ENCODE measurements around the gene PPM1E.

DNA sequence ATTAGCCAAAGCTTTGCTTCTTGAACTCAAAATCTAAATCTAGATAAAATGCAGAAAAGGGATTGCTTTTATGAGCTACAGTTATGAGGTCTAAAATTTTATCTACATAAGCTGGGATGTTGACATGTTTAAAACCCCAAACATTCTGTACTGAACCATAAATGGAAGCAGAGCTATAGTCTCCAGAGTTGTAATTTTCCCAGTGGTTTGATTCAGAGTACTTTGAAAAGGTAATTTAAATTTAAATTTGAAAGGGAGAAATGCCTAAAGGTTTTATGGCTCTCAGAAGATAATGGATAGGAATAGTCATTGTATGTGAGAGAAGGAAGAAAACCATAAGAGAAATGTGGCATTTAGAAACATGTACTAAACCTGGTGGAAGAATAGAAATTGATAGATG, 163.2 kb downstream of the PPM1E start:
- TF ChIP-seq, protein P1, sequence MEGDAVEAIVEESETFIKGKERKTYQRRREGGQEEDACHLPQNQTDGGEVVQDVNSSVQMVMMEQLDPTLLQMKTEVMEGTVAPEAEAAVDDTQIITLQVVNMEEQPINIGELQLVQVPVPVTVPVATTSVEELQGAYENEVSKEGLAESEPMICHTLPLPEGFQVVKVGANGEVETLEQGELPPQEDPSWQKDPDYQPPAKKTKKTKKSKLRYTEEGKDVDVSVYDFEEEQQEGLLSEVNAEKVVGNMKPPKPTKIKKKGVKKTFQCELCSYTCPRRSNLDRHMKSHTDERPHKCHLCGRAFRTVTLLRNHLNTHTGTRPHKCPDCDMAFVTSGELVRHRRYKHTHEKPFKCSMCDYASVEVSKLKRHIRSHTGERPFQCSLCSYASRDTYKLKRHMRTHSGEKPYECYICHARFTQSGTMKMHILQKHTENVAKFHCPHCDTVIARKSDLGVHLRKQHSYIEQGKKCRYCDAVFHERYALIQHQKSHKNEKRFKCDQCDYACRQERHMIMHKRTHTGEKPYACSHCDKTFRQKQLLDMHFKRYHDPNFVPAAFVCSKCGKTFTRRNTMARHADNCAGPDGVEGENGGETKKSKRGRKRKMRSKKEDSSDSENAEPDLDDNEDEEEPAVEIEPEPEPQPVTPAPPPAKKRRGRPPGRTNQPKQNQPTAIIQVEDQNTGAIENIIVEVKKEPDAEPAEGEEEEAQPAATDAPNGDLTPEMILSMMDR (IDR thresholded peaks at IDR 0.05) = no peak
- no peak for TF ChIP-seq RAD21 (conservative IDR thresholded peaks at IDR 0.05 in 1 of 2, IDR thresholded peaks at IDR 0.05 in 1 of 2)

Data from A549 (cell line).